Body of pancreas (tissue), 4 donors: ENCODE results near the gene TSC1. TPM values are rescaled to one million over a fixed set of nuclear protein-coding genes. Genes with fewer than 3 reads are reported as not detected.

Experiments
- ATAC-seq: fragments of 150-250 bp; one replicate; pipeline ENCODE4 v1.9.1; 2016
- DNase-seq, 4 donors: peaks; one replicate each; pipeline ENCODE4 v3.0.0-alpha.2; 2019
- H3K27ac ChIP-seq, 4 donors: fragments of 200-600 bp; sonication (generic); 1 replicate in 3 of 4; 2 replicates in 1 of 4; pipeline versions ENCODE4 v1.5.1 to v1.6.1; 2016 to 2019; ENCODE audit warnings: mild to moderate bottlenecking in 1 of 4, mixed read lengths in 1 of 4, moderate library complexity in 1 of 4
- H3K27me3 ChIP-seq, 2 donors: fragments of 200-600 bp; sonication (generic); one replicate each; pipeline ENCODE4 v1.6.0; 2016; ENCODE audit warnings: mild to moderate bottlenecking in 1 of 2
- H3K36me3 ChIP-seq, 2 donors: fragments of 200-600 bp; sonication (generic); replicated peaks in 1 of 2; 2 replicates each; pipeline ENCODE4 v1.5.1; 2016; ENCODE audit warnings: low read depth in 2 of 2; ENCODE audit not compliant: insufficient read depth in 1 of 2
- H3K4me1 ChIP-seq: fragments of 200-600 bp; sonication (generic); one replicate; pipeline ENCODE4 v1.6.0; 2016
- H3K4me3 ChIP-seq, 2 donors: fragments of 200-600 bp; sonication (generic); 1 replicate in 1 of 2; 2 replicates in 1 of 2; pipeline ENCODE4 v1.5.1; 2016 to 2019
- H3K9me3 ChIP-seq, 3 donors: fragments of 200-600 bp; sonication (generic); 1 replicate in 2 of 3; 2 replicates in 1 of 3; pipeline ENCODE4 v1.5.1; 2016
- CTCF ChIP-seq, 7 experiments: fragments of 450-650 bp in 4 of 7; fragments of 200-600 bp in 3 of 7; sonication (generic) in 3 of 7; IDR thresholded peaks; one replicate each; pipeline ENCODE4 v1.5.1; 2016 to 2019; ENCODE audit warnings: antibody characterized with exemption in 7 of 7
- POLR2A ChIP-seq, 3 donors: fragments of 450-650 bp; IDR thresholded peaks; one replicate each; pipeline ENCODE4 v1.6.1; 2016; ENCODE audit warnings: antibody characterized with exemption in 3 of 3, mild to moderate bottlenecking in 2 of 3
- WGBS, 2 donors: methylation state at CpG; one replicate each; pipeline ENCODE4 v1.1.5; 2017; 5-methylcytosine and 5-hydroxymethylcytosine counted together
- intact Hi-C: fragments of 100-400 bp; cut with DNase I; formaldehyde crosslinking; loops from one replicate; pipeline ENCODE4 v1.15.1; 2023
- total RNA-seq, 2 donors: library from RNA; depleted of rRNA; stranded (reverse); fragments of >200 nt; gene quantifications; one replicate each; pipeline ENCODE4 v1.1.0, GENCODE V29; 2016

TSC1 gene
- total RNA-seq, 2 donors from 2014 or later: 44.1 to 47.1 TPM

DNA sequence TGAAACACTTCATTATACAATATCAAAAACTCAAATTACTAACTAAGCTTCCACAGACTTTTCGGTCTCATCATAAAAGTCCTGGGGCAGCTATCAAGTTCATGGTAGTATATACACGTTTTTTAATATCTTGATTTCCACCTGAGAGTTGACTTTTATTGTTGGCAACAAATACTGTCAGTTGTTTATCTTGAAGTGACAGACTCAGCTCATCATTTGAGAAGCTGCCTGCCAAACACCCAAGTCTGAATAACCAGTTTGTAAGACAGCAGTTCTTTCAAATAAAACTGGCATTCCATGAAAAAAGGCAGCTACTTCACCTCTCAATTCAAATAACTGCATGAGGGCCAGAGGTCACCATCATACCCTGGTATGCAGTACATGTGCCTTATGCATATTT lies 35.1 kb downstream of the TSC1 start:
- TF ChIP-seq CTCF (IDR thresholded peaks at IDR 0.05) (no peak), POLR2A (IDR thresholded peaks at IDR 0.05) (no peak)

DNA sequence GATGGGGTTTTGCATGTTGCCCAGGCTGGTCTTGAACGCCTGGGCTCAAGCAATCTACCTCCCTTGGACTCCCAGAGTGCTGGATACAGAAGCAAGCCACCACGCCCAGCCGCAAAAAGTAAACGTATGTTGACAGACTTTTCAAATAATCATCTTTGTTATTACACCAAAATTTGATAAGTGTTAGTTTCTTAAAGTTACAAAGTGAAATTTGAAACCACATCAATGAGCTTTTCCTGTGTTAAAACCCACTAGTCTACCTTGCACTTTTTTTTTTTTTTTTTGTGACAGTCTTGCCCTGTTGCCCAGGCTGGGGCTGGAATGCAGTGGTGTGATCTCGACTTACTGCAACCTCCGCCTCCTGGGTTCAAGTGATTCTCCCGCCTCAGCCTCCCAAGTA lies 35.8 kb downstream of the TSC1 start:
- DNase-seq (no peak), ATAC-seq (no peak)
- WGBS, 2 donors: 80 to 89% methylated on average over 7 of the region's 7 CpGs
- H3K27me3 ChIP-seq: no peaks in the 10 kb centered on the region
- H3K4me1 ChIP-seq: no peaks in the 10 kb centered on the region
- H3K4me3 ChIP-seq: no peak overlapping the region
- no peak overlapping the region for H3K27ac ChIP-seq
- no peaks in the 10 kb centered on the region for H3K9me3 ChIP-seq
- TF ChIP-seq CTCF (IDR thresholded peaks at IDR 0.05) (no peak), POLR2A (IDR thresholded peaks at IDR 0.05) (no peak)
- intact Hi-C loops: no loop called here
- H3K36me3 ChIP-seq: peaks cover 7 to 16% of the 10 kb centered on the region in 2 donors

More for the DNA sequence above, 35.1 kb downstream of the TSC1 start:
- intact Hi-C loops: no loop called here
- WGBS, 2 donors: 61 to 73% methylated on average over 2 of the region's 2 CpGs
- H3K27me3 ChIP-seq: no peaks in the 10 kb centered on the region
- ATAC-seq (no peak), DNase-seq (no peak)
- H3K36me3 ChIP-seq: peaks cover 7 to 16% of the 10 kb centered on the region in 2 donors
- H3K4me1 ChIP-seq: no peaks in the 10 kb centered on the region
- H3K27ac ChIP-seq: no peak overlapping the region
- H3K9me3 ChIP-seq: no peaks in the 10 kb centered on the region
- H3K4me3 ChIP-seq: no peak overlapping the region

DNA sequence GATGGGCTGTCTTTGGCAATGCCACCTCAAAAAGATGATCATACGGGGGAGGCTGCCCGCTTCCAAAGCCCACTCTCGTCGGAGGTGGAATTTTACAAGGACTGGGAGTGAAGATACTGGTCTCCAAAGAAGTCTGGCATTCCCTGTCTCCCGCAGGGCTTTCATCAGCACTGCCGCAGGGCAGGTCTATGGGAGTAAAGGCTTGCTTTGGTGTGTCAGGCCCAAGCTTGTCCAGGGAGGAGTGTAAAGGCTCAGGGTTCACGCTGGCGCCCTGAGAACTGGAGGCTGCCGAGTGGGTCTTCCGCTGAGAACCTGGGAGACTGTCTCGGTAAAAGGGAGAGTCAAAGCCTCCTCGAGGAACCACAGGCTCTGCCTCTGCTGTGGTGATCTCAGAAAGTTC lies 38.7 kb downstream of the TSC1 start:
- Histone ChIP-seq H3K27ac (no peak overlapping the region), H3K4me1 (no peaks in the 10 kb centered on the region), H3K4me3 (no peak overlapping the region), H3K36me3 (peaks cover 8 to 14% of the 10 kb centered on the region in 2 donors), H3K27me3 (no peaks in the 10 kb centered on the region), H3K9me3 (no peaks in the 10 kb centered on the region)
- ATAC-seq (no peak), DNase-seq (no peak)
- TF ChIP-seq POLR2A (IDR thresholded peaks at IDR 0.05): no peak
- no peak for TF ChIP-seq CTCF (IDR thresholded peaks at IDR 0.05)
- intact Hi-C loops: no loop called here
- WGBS, 2 donors: 87 to 95% methylated on average over 12 of the region's 12 CpGs

GRCh38 chr9:132903574-132904492 lies 40.6 kb downstream of the TSC1 start:
- Histone ChIP-seq H3K4me1 (no peaks in the 10 kb centered on the region), H3K36me3 (peaks cover 8 to 13% of the 10 kb centered on the region in 2 donors), H3K27ac (no peak overlapping the region), H3K9me3 (no peaks in the 10 kb centered on the region), H3K27me3 (no peaks in the 10 kb centered on the region), H3K4me3 (no peak overlapping the region)
- 84 to 93% methylated on average over 13 of the region's 13 CpGs for WGBS, 2 donors
- DNase-seq (no peak), ATAC-seq (no peak)
- intact Hi-C loops: no loop called here
- TF ChIP-seq POLR2A (IDR thresholded peaks at IDR 0.05): no peak
- no peak for TF ChIP-seq CTCF (IDR thresholded peaks at IDR 0.05)
